ENCODE data around the gene PSMC3. TPM values are rescaled to one million over a fixed set of nuclear protein-coding genes. Genes with fewer than 3 reads are reported as not detected.

Gene PSMC3
- 79.4 TPM for total RNA-seq
- long read RNA-seq, transcript PSMC3-212 (12 exons, 1,373 nt): major isoform, 134 of 147 reads
- long read RNA-seq, partial matches to known transcripts: 6 of 147 reads
- long read RNA-seq, other reads (novel, unspliced or antisense): 7 of 147 reads

- ATAC-seq: peak; percentile 99
- Histone ChIP-seq H3K4me3 (peak within 1 kb of the TSS; percentile 98), H3K4me1 (peaks cover 12% of the 10 kb centered on the region), H3K27ac (peak within 1 kb of the TSS; percentile 96), H3K36me3 (peaks cover 36% of the 10 kb centered on the region), H3K9me3 (no peaks in the 10 kb centered on the region), H3K27me3 (no peaks in the 10 kb centered on the region)
- TF ChIP-seq CTCF (IDR thresholded peaks at IDR 0.05): no peak
- DNase-seq: peak; percentile 99
- intact Hi-C loops (cut with DNase I): no loop called here
These were observed at the start of gene PSMC3 for GRCh38 chr11:47426062-47426956. TSS of gene PSMC3 (minus strand) at chr11:47426439. CDS start at chr11:47426279, 160 bp downstream.

- Histone ChIP-seq H3K27ac (no peak overlapping the region), H3K4me3 (no peak overlapping the region), H3K36me3 (peaks cover 89% of the 10 kb centered on the region), H3K9me3 (no peaks in the 10 kb centered on the region), H3K4me1 (peaks cover 14% of the 10 kb centered on the region), H3K27me3 (no peaks in the 10 kb centered on the region)
- no peak for DNase-seq
- ATAC-seq: no peak
- TF ChIP-seq CTCF (IDR thresholded peaks at IDR 0.05): no peak
- intact Hi-C loops (cut with DNase I): no loop called here
These were observed 44.4 kb upstream of the PSMC3 start for GRCh38 chr11:47470671-47471070.

- H3K9me3 ChIP-seq: no peaks in the 10 kb centered on the region
- ATAC-seq: peak; percentile 40
- DNase-seq: no peak
- no peak overlapping the region for H3K4me3 ChIP-seq
- H3K27ac ChIP-seq: no peak overlapping the region
- H3K27me3 ChIP-seq: no peaks in the 10 kb centered on the region
- TF ChIP-seq CTCF (IDR thresholded peaks at IDR 0.05): no peak
- peaks cover 14% of the 10 kb centered on the region for H3K4me1 ChIP-seq
- H3K36me3 ChIP-seq: peaks cover 79% of the 10 kb centered on the region
- intact Hi-C loops (cut with DNase I): no loop called here
These were observed 43.3 kb upstream of the PSMC3 start for GRCh38 chr11:47469361-47470179.

GRCh38 chr11:47468598-47469214 lies 42.5 kb upstream of the PSMC3 start:
- Histone ChIP-seq H3K4me3 (no peak overlapping the region), H3K27me3 (no peaks in the 10 kb centered on the region), H3K36me3 (peaks cover 77% of the 10 kb centered on the region), H3K9me3 (no peaks in the 10 kb centered on the region), H3K4me1 (peaks cover 14% of the 10 kb centered on the region), H3K27ac (no peak overlapping the region)
- no peak for TF ChIP-seq CTCF (IDR thresholded peaks at IDR 0.05)
- DNase-seq (peak; percentile 64), ATAC-seq (peak; percentile 63)
- intact Hi-C loops (cut with DNase I): no loop called here

GRCh38 chr11:47467357-47467756 lies 41.1 kb upstream of the PSMC3 start:
- ATAC-seq: no peak
- Histone ChIP-seq H3K27ac (no peak overlapping the region), H3K4me3 (no peak overlapping the region), H3K9me3 (no peaks in the 10 kb centered on the region), H3K36me3 (peaks cover 67% of the 10 kb centered on the region), H3K4me1 (peaks cover 14% of the 10 kb centered on the region), H3K27me3 (no peaks in the 10 kb centered on the region)
- peak; percentile 51 for DNase-seq
- no peak for TF ChIP-seq CTCF (IDR thresholded peaks at IDR 0.05)
- intact Hi-C loops (cut with DNase I): no loop called here

All from upper lobe of right lung (tissue), 1 donor.